Stimulated activated CD4-positive, alpha-beta T cell treated with anti-CD3 and anti-CD28 coated beads, TNF-alpha, amount 100 ng/mL, for 24 hours (primary cell): ENCODE data around the gene OR51G2.

Experiments used
- DNase-seq, 3 experiments: peaks; one replicate each; pipeline ENCODE4 v3.0.0-alpha.2; 2020; ENCODE audit warnings: low read depth in 3 of 3

The OR51G2 gene

GRCh38 chr11:4863876-4864275 lies 55.3 kb downstream of the OR51G2 start:
- DNase-seq: no peak
